ENCODE results near the gene MYO6. TPM values are rescaled to one million over a fixed set of nuclear protein-coding genes. Genes with fewer than 3 reads are reported as not detected.

MYO6 gene
- total RNA-seq, 4 donors from 2014 or later, result 19.1 to 72.2 (median 59.2) TPM

- H3K4me1 ChIP-seq, result no peaks in the 10 kb centered on the region
- no peak for DNase-seq
- WGBS, 2 donors (ENCODE audit: low coverage in 1 of 2), result 84 to 100% methylated on average over 1 to 8 of the region's 8 CpGs
- no peaks in the 10 kb centered on the region for H3K27me3 ChIP-seq
- in situ Hi-C loops (cut with MboI; ENCODE audit: low pct_ligation_motif_present in 1 of 4, low pct_unique_long_range_greater_than_20kb in 1 of 4, low sequenced_read_pairs in 3 of 4) (no loop called here), intact Hi-C loops (cut with DNase I; ENCODE audit: low total_unique reads) (no loop called here)
- TF ChIP-seq CTCF (IDR thresholded peaks at IDR 0.05) (no peak), POLR2AphosphoS5 (IDR thresholded peaks at IDR 0.05) (no peak), POLR2A (IDR thresholded peaks at IDR 0.05) (no peak), EP300 (IDR thresholded peaks at IDR 0.05; ENCODE audit: low read depth) (no peak)
- H3K4me3 ChIP-seq, result no peak overlapping the region
- no peak overlapping the region for H3K27ac ChIP-seq
- H3K36me3 ChIP-seq, result no peaks in the 10 kb centered on the region
- no peaks in the 10 kb centered on the region for H3K9me3 ChIP-seq
Measured at GRCh38 chr6:75813476-75814250, 64.6 kb downstream of the MYO6 start.

- TF ChIP-seq CTCF (IDR thresholded peaks at IDR 0.05) (no peak), EP300 (IDR thresholded peaks at IDR 0.05; ENCODE audit: low read depth) (no peak), POLR2AphosphoS5 (IDR thresholded peaks at IDR 0.05) (no peak), POLR2A (IDR thresholded peaks at IDR 0.05) (no peak)
- Histone ChIP-seq H3K9me3 (no peaks in the 10 kb centered on the region), H3K36me3 (no peaks in the 10 kb centered on the region), H3K4me3 (no peak overlapping the region), H3K27me3 (no peaks in the 10 kb centered on the region), H3K27ac (no peak overlapping the region), H3K4me1 (no peaks in the 10 kb centered on the region)
- intact Hi-C loops (cut with DNase I; ENCODE audit: low total_unique reads) (no loop called here), in situ Hi-C loops (cut with MboI; ENCODE audit: low pct_ligation_motif_present in 1 of 4, low pct_unique_long_range_greater_than_20kb in 1 of 4, low sequenced_read_pairs in 3 of 4) (no loop called here)
- no peak for DNase-seq
- WGBS, 2 donors (ENCODE audit: low coverage in 1 of 2), result 77 to 83% methylated on average over 1 of the region's 1 CpG
Measured at GRCh38 chr6:75815756-75816155, 66.7 kb downstream of the MYO6 start.

GRCh38 chr6:75818098-75818855 lies 69.2 kb downstream of the MYO6 start:
- intact Hi-C loops (cut with DNase I; ENCODE audit: low total_unique reads) (no loop called here), in situ Hi-C loops (cut with MboI; ENCODE audit: low pct_ligation_motif_present in 1 of 4, low pct_unique_long_range_greater_than_20kb in 1 of 4, low sequenced_read_pairs in 3 of 4) (no loop called here)
- no peak overlapping the region for H3K27ac ChIP-seq
- peaks cover 0 to 8% (median 0%) of the 10 kb centered on the region in 4 donors for H3K36me3 ChIP-seq
- H3K4me3 ChIP-seq, result no peak overlapping the region
- no peaks in the 10 kb centered on the region for H3K27me3 ChIP-seq
- H3K9me3 ChIP-seq, result no peaks in the 10 kb centered on the region
- TF ChIP-seq POLR2AphosphoS5 (IDR thresholded peaks at IDR 0.05) (no peak), POLR2A (IDR thresholded peaks at IDR 0.05) (no peak), EP300 (IDR thresholded peaks at IDR 0.05; ENCODE audit: low read depth) (no peak), CTCF (IDR thresholded peaks at IDR 0.05) (no peak)
- H3K4me1 ChIP-seq, result no peaks in the 10 kb centered on the region
- 67 to 78% methylated on average over 1 of the region's 1 CpG for whole genome bisulfite sequencing, 2 donors (ENCODE audit: low coverage in 1 of 2)
- DNase-seq, result no peak

GRCh38 chr6:75819776-75820487 lies 70.9 kb downstream of the MYO6 start:
- intact Hi-C loops (cut with DNase I; ENCODE audit: low total_unique reads), result no loop called here
- 94 to 100% methylated on average over 5 of the region's 5 CpGs for WGBS, 2 donors (ENCODE audit: low coverage in 1 of 2)

More at GRCh38 chr6:75819776-75820487, 70.9 kb downstream of the MYO6 start:
- no peak for DNase-seq
- peaks cover 0 to 8% (median 0%) of the 10 kb centered on the region in 4 donors for H3K36me3 ChIP-seq
- H3K27me3 ChIP-seq, result no peaks in the 10 kb centered on the region
- no peaks in the 10 kb centered on the region for H3K4me1 ChIP-seq
- H3K27ac ChIP-seq, result no peak overlapping the region
- in situ Hi-C loops (cut with MboI; ENCODE audit: low pct_ligation_motif_present in 1 of 4, low pct_unique_long_range_greater_than_20kb in 1 of 4, low sequenced_read_pairs in 3 of 4), result no loop called here
- no peak for TF ChIP-seq CTCF (IDR thresholded peaks at IDR 0.05)
- TF ChIP-seq POLR2AphosphoS5 (IDR thresholded peaks at IDR 0.05), result no peak
- no peak for TF ChIP-seq EP300 (IDR thresholded peaks at IDR 0.05; ENCODE audit: low read depth)
- TF ChIP-seq POLR2A (IDR thresholded peaks at IDR 0.05), result no peak
- no peak overlapping the region for H3K4me3 ChIP-seq
- H3K9me3 ChIP-seq, result no peaks in the 10 kb centered on the region
